OCI-LY1 (cell line): ENCODE results near the gene FERMT2.

Experiments used
- H2AFZ ChIP-seq: fragments of 200-600 bp; sonication (generic), shearing (Covaris generic); 2 replicates; pipeline ENCODE4 v1.6.0; 2014; ENCODE audit warnings: antibody characterized with exemption, mild to moderate bottlenecking, low read length
- H3F3A ChIP-seq: fragments of 200-600 bp; sonication (generic), shearing (Covaris generic); 2 replicates; pipeline ENCODE4 v1.6.0; 2014; ENCODE audit warnings: mild to moderate bottlenecking, antibody characterized with exemption, low read length, moderate library complexity; ENCODE audit not compliant: insufficient read depth
- H3K27ac ChIP-seq: fragments of 200-600 bp; sonication (generic); 2 replicates; pipeline ENCODE4 v1.5.1; 2014; ENCODE audit warnings: low read length, mixed run types, mild to moderate bottlenecking, low read depth; ENCODE audit not compliant: poor library complexity, severe bottlenecking
- H3K27me3 ChIP-seq: fragments of 200-600 bp; sonication (generic); 2 replicates; pipeline ENCODE4 v1.6.0; 2014; ENCODE audit warnings: antibody characterized with exemption, mild to moderate bottlenecking, low read length, moderate library complexity; ENCODE audit not compliant: insufficient read depth
- H3K36me3 ChIP-seq: fragments of 200-600 bp; sonication (generic); 2 replicates; pipeline ENCODE4 v1.6.1; 2014; ENCODE audit warnings: mild to moderate bottlenecking, antibody characterized with exemption, low read length, moderate library complexity, mixed read lengths; ENCODE audit not compliant: insufficient read depth
- H3K4me1 ChIP-seq: fragments of 200-600 bp; sonication (generic); 2 replicates; pipeline ENCODE4 v1.5.1; 2014; ENCODE audit warnings: mild to moderate bottlenecking, low read length, moderate library complexity; ENCODE audit not compliant: insufficient read depth, severe bottlenecking
- H3K4me2 ChIP-seq: fragments of 200-600 bp; sonication (generic), shearing (Covaris generic); 2 replicates; pipeline ENCODE4 v1.6.1; 2014; ENCODE audit warnings: low read length
- H3K4me3 ChIP-seq: fragments of 200-600 bp; sonication (generic); 2 replicates; pipeline ENCODE4 v1.5.1; 2014; ENCODE audit warnings: low read length, low read depth, mild to moderate bottlenecking, mixed read lengths; ENCODE audit not compliant: poor library complexity, severe bottlenecking
- H3K79me2 ChIP-seq: fragments of 200-600 bp; shearing (Covaris generic); 2 replicates; pipeline ENCODE4 v1.6.1; 2016; ENCODE audit warnings: mixed run types, low read length, mixed read lengths; ENCODE audit not compliant: insufficient read depth
- H3K9ac ChIP-seq: fragments of 200-600 bp; sonication (generic), shearing (Covaris generic); 2 replicates; pipeline ENCODE4 v1.6.1; 2014; ENCODE audit warnings: mild to moderate bottlenecking, low read length, mixed read lengths
- H3K9me2 ChIP-seq: fragments of 200-600 bp; sonication (generic), shearing (Covaris generic); 2 replicates; pipeline ENCODE4 v1.6.1; 2014; ENCODE audit warnings: low read depth, mild to moderate bottlenecking, low read length, mixed read lengths
- H3K9me3 ChIP-seq: fragments of 200-600 bp; shearing (Covaris generic); 2 replicates; pipeline ENCODE4 v1.6.1; 2014; ENCODE audit warnings: low read length, mixed read lengths
- H4K20me1 ChIP-seq: fragments of 200-600 bp; sonication (generic), shearing (Covaris generic); 2 replicates; pipeline ENCODE4 v1.6.0; 2016; ENCODE audit warnings: mild to moderate bottlenecking, low read length; ENCODE audit not compliant: insufficient read depth
- EZH2 ChIP-seq: fragments of 200-600 bp; sonication (generic), shearing (Covaris generic); IDR thresholded peaks from 2 replicates; pipeline ENCODE4 v1.8.0; 2017; ENCODE audit warnings: borderline replicate concordance, mixed run types, mild to moderate bottlenecking, antibody characterized with exemption, low read length, moderate library complexity, mixed read lengths
- TF ChIP-seq, protein P1 (sequence below): fragments of 200-600 bp; sonication (generic), shearing (Covaris generic); IDR thresholded peaks from 2 replicates; pipeline ENCODE4 v1.5.1; 2017; ENCODE audit warnings: mild to moderate bottlenecking, antibody characterized with exemption, low read length, moderate library complexity, mixed read lengths

FERMT2 gene

GRCh38 chr14:52888839-52889838 is 61.7 kb downstream of the FERMT2 start:
- no peaks in the 10 kb centered on the region for H3K27me3 ChIP-seq
- H3K9me2 ChIP-seq = no peaks in the 10 kb centered on the region
- no peak overlapping the region for H3K9ac ChIP-seq
- no peak overlapping the region for H2AFZ ChIP-seq
- H3K4me1 ChIP-seq = no peaks in the 10 kb centered on the region
- H3K9me3 ChIP-seq = no peaks in the 10 kb centered on the region
- no peaks in the 10 kb centered on the region for H3F3A ChIP-seq
- no peaks in the 10 kb centered on the region for H4K20me1 ChIP-seq
- H3K79me2 ChIP-seq = no peaks in the 10 kb centered on the region
- H3K27ac ChIP-seq = no peak overlapping the region
- H3K36me3 ChIP-seq = no peaks in the 10 kb centered on the region
- no peak for TF ChIP-seq EZH2
- TF ChIP-seq, protein P1, sequence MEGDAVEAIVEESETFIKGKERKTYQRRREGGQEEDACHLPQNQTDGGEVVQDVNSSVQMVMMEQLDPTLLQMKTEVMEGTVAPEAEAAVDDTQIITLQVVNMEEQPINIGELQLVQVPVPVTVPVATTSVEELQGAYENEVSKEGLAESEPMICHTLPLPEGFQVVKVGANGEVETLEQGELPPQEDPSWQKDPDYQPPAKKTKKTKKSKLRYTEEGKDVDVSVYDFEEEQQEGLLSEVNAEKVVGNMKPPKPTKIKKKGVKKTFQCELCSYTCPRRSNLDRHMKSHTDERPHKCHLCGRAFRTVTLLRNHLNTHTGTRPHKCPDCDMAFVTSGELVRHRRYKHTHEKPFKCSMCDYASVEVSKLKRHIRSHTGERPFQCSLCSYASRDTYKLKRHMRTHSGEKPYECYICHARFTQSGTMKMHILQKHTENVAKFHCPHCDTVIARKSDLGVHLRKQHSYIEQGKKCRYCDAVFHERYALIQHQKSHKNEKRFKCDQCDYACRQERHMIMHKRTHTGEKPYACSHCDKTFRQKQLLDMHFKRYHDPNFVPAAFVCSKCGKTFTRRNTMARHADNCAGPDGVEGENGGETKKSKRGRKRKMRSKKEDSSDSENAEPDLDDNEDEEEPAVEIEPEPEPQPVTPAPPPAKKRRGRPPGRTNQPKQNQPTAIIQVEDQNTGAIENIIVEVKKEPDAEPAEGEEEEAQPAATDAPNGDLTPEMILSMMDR = no peak
- H3K4me3 ChIP-seq = no peak overlapping the region
- H3K4me2 ChIP-seq = no peak overlapping the region

DNA sequence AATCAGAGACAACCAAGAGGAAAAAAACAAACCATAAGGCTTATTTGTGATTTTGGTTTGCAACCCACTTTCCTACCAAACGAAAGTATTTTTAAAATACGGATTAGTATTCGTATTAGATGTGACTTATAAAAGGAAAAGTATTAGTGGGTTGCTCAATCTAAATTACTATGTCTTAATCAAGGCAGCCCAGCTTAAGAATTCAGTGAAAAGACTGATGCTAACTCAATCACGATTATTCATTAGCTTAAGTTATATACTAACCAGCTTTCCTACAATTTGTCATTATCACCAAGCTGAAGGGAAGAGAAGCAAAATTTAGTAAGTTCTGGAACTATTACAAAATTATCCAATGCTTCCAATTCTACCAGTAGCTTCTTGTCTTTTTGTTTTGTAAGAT is 62.7 kb downstream of the FERMT2 start:
- no peak overlapping the region for H3K4me3 ChIP-seq
- TF ChIP-seq EZH2 = no peak
- TF ChIP-seq, protein P1 = no peak
- H2AFZ ChIP-seq = no peak overlapping the region
- H4K20me1 ChIP-seq = no peaks in the 10 kb centered on the region
- H3K4me2 ChIP-seq = no peak overlapping the region
- no peaks in the 10 kb centered on the region for H3F3A ChIP-seq
- no peaks in the 10 kb centered on the region for H3K9me2 ChIP-seq
- H3K9ac ChIP-seq = no peak overlapping the region
- H3K9me3 ChIP-seq = no peaks in the 10 kb centered on the region
- H3K4me1 ChIP-seq = no peaks in the 10 kb centered on the region
- no peaks in the 10 kb centered on the region for H3K79me2 ChIP-seq
- H3K36me3 ChIP-seq = no peaks in the 10 kb centered on the region
- no peaks in the 10 kb centered on the region for H3K27me3 ChIP-seq
- H3K27ac ChIP-seq = no peak overlapping the region

DNA sequence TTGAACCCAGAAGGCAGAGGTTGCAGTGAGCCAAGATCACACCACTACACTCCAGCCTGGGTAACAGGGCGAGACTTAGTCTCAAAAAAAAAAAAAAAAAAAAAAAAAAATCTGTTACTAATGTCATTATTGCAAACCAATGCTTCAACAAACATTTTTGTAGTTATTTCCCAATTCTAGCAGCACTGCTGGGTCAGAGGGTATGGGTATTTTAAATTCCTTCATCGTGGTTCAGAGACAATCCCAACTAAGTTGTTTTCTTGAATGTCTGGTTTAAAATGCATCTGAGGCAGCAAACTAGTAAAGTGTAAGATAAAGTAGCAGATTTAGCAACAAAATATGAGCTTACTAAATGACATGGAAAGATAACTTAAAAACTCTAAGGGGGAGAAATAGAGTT is 65.6 kb downstream of the FERMT2 start:
- no peak overlapping the region for H3K4me3 ChIP-seq
- H3F3A ChIP-seq = no peaks in the 10 kb centered on the region
- H3K9ac ChIP-seq = no peak overlapping the region
- TF ChIP-seq EZH2 = no peak
- TF ChIP-seq, protein P1 = no peak
- no peak overlapping the region for H3K4me2 ChIP-seq
- H3K27me3 ChIP-seq = no peaks in the 10 kb centered on the region
- H3K27ac ChIP-seq = no peak overlapping the region
- no peak overlapping the region for H2AFZ ChIP-seq
- no peaks in the 10 kb centered on the region for H3K79me2 ChIP-seq
- H3K4me1 ChIP-seq = no peaks in the 10 kb centered on the region
- H4K20me1 ChIP-seq = no peaks in the 10 kb centered on the region
- no peaks in the 10 kb centered on the region for H3K9me2 ChIP-seq
- no peaks in the 10 kb centered on the region for H3K9me3 ChIP-seq
- H3K36me3 ChIP-seq = no peaks in the 10 kb centered on the region
